ENCODE data around the gene LOXL4.

Gene LOXL4

GRCh38 chr10:98293550-98294269, 25.7 kb upstream of the LOXL4 start:
- DNase-seq = no peak

- DNase-seq = no peak
Observed at GRCh38 chr10:98292971-98293370, 25.0 kb upstream of the LOXL4 start.

- DNase-seq = no peak
Observed at GRCh38 chr10:98289802-98290209, 21.8 kb upstream of the LOXL4 start.

GRCh38 chr10:98287321-98287720, 19.3 kb upstream of the LOXL4 start:
- DNase-seq = no peak

GRCh38 chr10:98286419-98286818, 18.4 kb upstream of the LOXL4 start:
- DNase-seq = no peak

GRCh38 chr10:98285416-98285815, 17.4 kb upstream of the LOXL4 start:
- no peak for DNase-seq

- DNase-seq = no peak
Observed at GRCh38 chr10:98276311-98276710, 8.3 kb upstream of the LOXL4 start.

GRCh38 chr10:98274562-98274961, 6.6 kb upstream of the LOXL4 start:
- no peak for DNase-seq

GRCh38 chr10:98273057-98273850, 5.3 kb upstream of the LOXL4 start:
- no peak for DNase-seq

GRCh38 chr10:98272656-98273055, 4.7 kb upstream of the LOXL4 start:
- DNase-seq = no peak

GRCh38 chr10:98272245-98272644, 4.3 kb upstream of the LOXL4 start:
- no peak for DNase-seq

GRCh38 chr10:98270786-98271185, 2.8 kb upstream of the LOXL4 start:
- no peak for DNase-seq

GRCh38 chr10:98270073-98270740, 2.2 kb upstream of the LOXL4 start:
- no peak for DNase-seq

GRCh38 chr10:98269435-98269912, 1.5 kb upstream of the LOXL4 start:
- DNase-seq = no peak

- DNase-seq = no peak
Observed at GRCh38 chr10:98268694-98269431, 869 bp upstream of the LOXL4 start.

- no peak for DNase-seq
Observed at GRCh38 chr10:98267069-98267893, 713 bp downstream of the LOXL4 start.

GRCh38 chr10:98266647-98267046, 1.3 kb downstream of the LOXL4 start:
- DNase-seq = no peak

- DNase-seq = no peak
Observed at GRCh38 chr10:98265403-98266378, 2.3 kb downstream of the LOXL4 start.

- no peak for DNase-seq
Observed at GRCh38 chr10:98264378-98265065, 3.5 kb downstream of the LOXL4 start.

- no peak for DNase-seq
Observed at GRCh38 chr10:98263088-98263487, 4.9 kb downstream of the LOXL4 start.

Measured in GDM1 (cell line).